Progenitor cell of endocrine pancreas (in vitro differentiated cells): Measurements from ENCODE around the gene HRH1. TPM values are rescaled to one million over a fixed set of nuclear protein-coding genes. Genes with fewer than 3 reads are reported as not detected.

Experiments used
- DNase-seq: peaks from one replicate; pipeline ENCODE4 v3.0.0; 2021; ENCODE audit warnings: low spot score; ENCODE audit not compliant: unreplicated experiment
- H3K27ac Mint-ChIP-seq: 2 replicates; pipeline ENCODE4 v1.8.0; 2021; ENCODE audit warnings: mild to moderate bottlenecking, moderate library complexity, mixed read lengths
- H3K27me3 Mint-ChIP-seq: 2 replicates; pipeline ENCODE4 v1.8.0; 2021; ENCODE audit warnings: mixed read lengths
- H3K36me3 Mint-ChIP-seq: 2 replicates; pipeline ENCODE4 v1.8.0; 2022; ENCODE audit warnings: mixed read lengths; ENCODE audit not compliant: insufficient read depth
- H3K4me1 Mint-ChIP-seq: 2 replicates; pipeline ENCODE4 v1.8.0; 2021; ENCODE audit warnings: low read depth, mixed read lengths
- H3K4me3 Mint-ChIP-seq: 2 replicates; pipeline ENCODE4 v1.8.0; 2021; ENCODE audit warnings: low read depth, mild to moderate bottlenecking, moderate library complexity, mixed read lengths
- H3K9me3 Mint-ChIP-seq: 2 replicates; pipeline ENCODE4 v1.8.0; 2021; ENCODE audit warnings: low read depth, mixed read lengths
- total RNA-seq: library from RNA; stranded (reverse); gene quantifications from 2 replicates; pipeline ENCODE4 v1.2.1, GENCODE V29; 2021
- TF ChIP-seq, protein P1 (sequence below): fragments of 200-600 bp; sonication (generic); IDR thresholded peaks from one replicate; pipeline ENCODE4 v1.5.0; 2021; ENCODE audit warnings: antibody characterized with exemption, mild to moderate bottlenecking; ENCODE audit not compliant: unreplicated experiment

The HRH1 gene
- total RNA-seq, 1 donor from 2014 or later = not detected

- Mint-ChIP-seq H3K4me3 (no peak overlapping the region), H3K27me3 (peaks cover 40% of the 10 kb centered on the region), H3K27ac (no peak overlapping the region), H3K36me3 (no peaks in the 10 kb centered on the region), H3K4me1 (no peaks in the 10 kb centered on the region), H3K9me3 (no peaks in the 10 kb centered on the region)
- no peak for DNase-seq
- TF ChIP-seq, protein P1, sequence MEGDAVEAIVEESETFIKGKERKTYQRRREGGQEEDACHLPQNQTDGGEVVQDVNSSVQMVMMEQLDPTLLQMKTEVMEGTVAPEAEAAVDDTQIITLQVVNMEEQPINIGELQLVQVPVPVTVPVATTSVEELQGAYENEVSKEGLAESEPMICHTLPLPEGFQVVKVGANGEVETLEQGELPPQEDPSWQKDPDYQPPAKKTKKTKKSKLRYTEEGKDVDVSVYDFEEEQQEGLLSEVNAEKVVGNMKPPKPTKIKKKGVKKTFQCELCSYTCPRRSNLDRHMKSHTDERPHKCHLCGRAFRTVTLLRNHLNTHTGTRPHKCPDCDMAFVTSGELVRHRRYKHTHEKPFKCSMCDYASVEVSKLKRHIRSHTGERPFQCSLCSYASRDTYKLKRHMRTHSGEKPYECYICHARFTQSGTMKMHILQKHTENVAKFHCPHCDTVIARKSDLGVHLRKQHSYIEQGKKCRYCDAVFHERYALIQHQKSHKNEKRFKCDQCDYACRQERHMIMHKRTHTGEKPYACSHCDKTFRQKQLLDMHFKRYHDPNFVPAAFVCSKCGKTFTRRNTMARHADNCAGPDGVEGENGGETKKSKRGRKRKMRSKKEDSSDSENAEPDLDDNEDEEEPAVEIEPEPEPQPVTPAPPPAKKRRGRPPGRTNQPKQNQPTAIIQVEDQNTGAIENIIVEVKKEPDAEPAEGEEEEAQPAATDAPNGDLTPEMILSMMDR = no peak
These were observed 9.3 kb upstream of the HRH1 start for GRCh38 chr3:11144996-11145395.

DNA sequence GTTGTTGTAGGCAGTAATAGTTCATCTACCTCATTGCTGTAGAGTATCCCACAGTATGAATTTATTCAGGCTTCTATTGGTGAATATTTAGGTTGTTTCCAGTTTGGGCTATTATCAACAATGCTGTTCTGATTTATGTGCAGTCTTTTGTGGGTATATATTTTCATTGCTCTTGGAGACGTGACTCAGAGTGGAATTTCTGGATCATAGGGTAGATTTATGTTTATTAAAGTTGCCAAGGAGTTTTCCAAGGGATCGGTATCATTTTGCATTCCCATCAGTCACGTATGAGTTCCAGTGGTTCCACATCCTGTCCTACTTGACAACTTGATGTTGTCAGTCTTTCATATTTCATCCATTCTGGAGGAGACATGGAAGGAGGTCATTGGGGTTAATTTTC, 8.4 kb upstream of the HRH1 start:
- Mint-ChIP-seq H3K27ac (no peak overlapping the region), H3K27me3 (peaks cover 45% of the 10 kb centered on the region), H3K9me3 (no peaks in the 10 kb centered on the region), H3K4me3 (no peak overlapping the region), H3K4me1 (no peaks in the 10 kb centered on the region), H3K36me3 (no peaks in the 10 kb centered on the region)
- TF ChIP-seq, protein P1 = no peak
- no peak for DNase-seq

DNA sequence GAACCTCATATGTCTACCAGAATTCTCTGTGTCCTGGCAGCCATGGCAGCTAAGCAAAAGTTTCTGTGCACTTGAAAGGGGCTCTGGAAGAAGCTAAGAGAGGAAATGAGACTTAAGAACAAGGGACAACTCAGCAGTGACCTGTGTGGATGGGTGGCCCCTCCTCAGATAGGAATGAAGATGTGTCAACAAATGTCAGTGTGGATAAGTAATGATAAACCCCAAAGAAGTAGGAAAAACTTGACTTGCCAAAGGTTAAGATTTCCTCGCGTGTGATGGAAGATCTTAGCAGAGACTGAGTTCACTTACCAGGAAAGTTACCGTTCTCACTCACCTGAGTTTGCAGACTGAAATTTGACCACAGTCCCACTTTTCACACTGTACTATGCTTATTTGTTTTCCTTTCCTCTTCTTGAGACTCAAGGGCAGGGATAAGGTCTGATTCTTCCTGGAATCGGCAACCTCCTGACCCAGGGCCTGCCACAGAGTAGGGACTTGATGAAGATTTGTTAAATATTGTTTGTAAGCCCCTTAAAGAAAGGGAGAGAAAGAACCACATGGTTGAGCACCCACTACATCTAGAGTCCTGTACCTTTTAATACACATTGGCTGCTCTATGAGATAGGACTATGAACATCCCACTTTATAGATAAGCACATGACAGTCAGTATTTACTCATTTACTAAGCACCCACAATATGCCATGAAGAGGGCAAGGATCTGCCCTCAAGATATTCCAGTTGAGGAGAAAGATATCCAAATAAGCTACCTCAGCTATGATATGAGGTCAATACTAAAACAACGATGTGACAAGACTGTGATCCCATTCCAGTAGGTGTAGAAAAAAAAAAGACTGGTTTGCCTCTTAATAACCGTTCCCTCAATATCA, 7.3 kb upstream of the HRH1 start:
- Mint-ChIP-seq H3K9me3 (no peaks in the 10 kb centered on the region), H3K36me3 (no peaks in the 10 kb centered on the region), H3K4me1 (no peaks in the 10 kb centered on the region), H3K27me3 (peaks cover 55% of the 10 kb centered on the region), H3K27ac (no peak overlapping the region), H3K4me3 (no peak overlapping the region)
- TF ChIP-seq, protein P1 = no peak
- DNase-seq = no peak

DNA sequence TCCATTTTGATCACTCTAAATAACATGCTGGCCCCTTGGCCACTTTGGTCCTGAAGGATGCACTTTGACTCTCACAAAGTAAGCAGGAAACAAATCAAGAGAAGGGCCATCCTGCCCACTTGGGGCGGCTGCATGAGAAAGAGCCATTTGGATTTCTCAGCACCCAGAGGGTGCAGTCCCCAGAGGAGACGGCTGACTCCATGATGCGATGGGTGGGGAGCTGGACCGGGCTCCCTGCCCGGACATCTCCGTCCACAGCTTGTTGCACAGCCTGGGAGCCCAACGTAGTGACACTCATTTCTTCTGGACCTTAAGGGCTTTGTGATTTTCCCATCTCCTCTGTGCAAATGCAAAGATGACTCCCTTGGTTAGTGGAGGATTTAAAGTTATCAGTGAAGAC, 4.0 kb upstream of the HRH1 start:
- Mint-ChIP-seq H3K9me3 (no peaks in the 10 kb centered on the region), H3K4me3 (no peak overlapping the region), H3K36me3 (no peaks in the 10 kb centered on the region), H3K27ac (no peak overlapping the region), H3K27me3 (peaks cover 74% of the 10 kb centered on the region), H3K4me1 (peaks cover 4% of the 10 kb centered on the region)
- TF ChIP-seq, protein P1 = no peak
- no peak for DNase-seq

GRCh38 chr3:11152301-11152700, 2.0 kb upstream of the HRH1 start:
- Mint-ChIP-seq H3K4me1 (peaks cover 6% of the 10 kb centered on the region), H3K36me3 (no peaks in the 10 kb centered on the region), H3K27me3 (peaks cover 82% of the 10 kb centered on the region), H3K27ac (no peak overlapping the region), H3K4me3 (no peak overlapping the region), H3K9me3 (no peaks in the 10 kb centered on the region)
- TF ChIP-seq, protein P1 = no peak
- DNase-seq = no peak
